CD4-positive, alpha-beta T cell treated with Interleukin-4 for 1 hour (primary cell): ENCODE data around the gene ESR2.
"Not testable (repeated sequence)": the region's sequence is repeated elsewhere in the genome, so short reads cannot be mapped to it uniquely, and the experiment has no call there.

Experiments
- DNase-seq, 2 donors: peaks; one replicate each; pipeline ENCODE4 v3.0.0-alpha.2; 2020 to 2022

Gene ESR2

GRCh38 chr14:64220056-64220455, 74.1 kb downstream of the ESR2 start:
- no peak for DNase-seq

GRCh38 chr14:64218344-64219240, 75.6 kb downstream of the ESR2 start:
- DNase-seq: no peak

- no peak for DNase-seq
Measured at GRCh38 chr14:64217834-64218233, 76.3 kb downstream of the ESR2 start.

GRCh38 chr14:64217308-64217707, 76.9 kb downstream of the ESR2 start:
- no peak for DNase-seq

GRCh38 chr14:64215978-64216377, 78.2 kb downstream of the ESR2 start:
- no peak for DNase-seq

GRCh38 chr14:64215274-64215673, 78.9 kb downstream of the ESR2 start:
- DNase-seq: no peak

- DNase-seq: no peak
Measured at GRCh38 chr14:64213853-64214570, 80.2 kb downstream of the ESR2 start.

GRCh38 chr14:64213086-64213485, 81.1 kb downstream of the ESR2 start:
- no peak for DNase-seq

GRCh38 chr14:64212666-64213065, 81.5 kb downstream of the ESR2 start:
- DNase-seq: no peak

- not testable (repeated sequence) for DNase-seq
Measured at GRCh38 chr14:64210912-64211311, 83.3 kb downstream of the ESR2 start.

- DNase-seq: no peak
Measured at GRCh38 chr14:64210216-64210615, 84.0 kb downstream of the ESR2 start.

- DNase-seq: peak in 1 of 2 donors; percentile 40
Measured at GRCh38 chr14:64209444-64210131, 84.6 kb downstream of the ESR2 start.

- DNase-seq: no peak
Measured at GRCh38 chr14:64208981-64209380, 85.2 kb downstream of the ESR2 start.

GRCh38 chr14:64208261-64208660, 85.9 kb downstream of the ESR2 start:
- no peak for DNase-seq

GRCh38 chr14:64203366-64204006, 90.7 kb downstream of the ESR2 start:
- no peak for DNase-seq

- DNase-seq: no peak
Measured at GRCh38 chr14:64202716-64203115, 91.5 kb downstream of the ESR2 start.

GRCh38 chr14:64201921-64202545, 92.1 kb downstream of the ESR2 start:
- no peak for DNase-seq

- DNase-seq: no peak
Measured at GRCh38 chr14:64201296-64201695, 92.9 kb downstream of the ESR2 start.

- DNase-seq: no peak
Measured at GRCh38 chr14:64200170-64200569, 94.0 kb downstream of the ESR2 start.

GRCh38 chr14:64198486-64198885, 95.7 kb downstream of the ESR2 start:
- no peak for DNase-seq

- no peak for DNase-seq
Measured at GRCh38 chr14:64197996-64198395, 96.2 kb downstream of the ESR2 start.

- peak; percentile 27 to 55 for DNase-seq
Measured at GRCh38 chr14:64196814-64197411, 97.3 kb downstream of the ESR2 start.
